HepG2 (cell line): ENCODE measurements around the gene PHKB. TPM values are rescaled to one million over a fixed set of nuclear protein-coding genes. Genes with fewer than 3 reads are reported as not detected.

ENCODE experiments used
- ARNT2 ChIP-seq: sonication (generic); formaldehyde crosslinking; IDR thresholded peaks from 2 replicates; pipeline ENCODE4 v1.8.0; 2022; ENCODE audit warnings: mild to moderate bottlenecking, low read depth, missing genetic modification reagents, moderate library complexity
- ATF6 ChIP-seq: sonication (generic); formaldehyde crosslinking; conservative IDR thresholded peaks from 2 replicates; pipeline ENCODE4 v1.4.0; 2020; ENCODE audit warnings: missing genetic modification reagents
- BRD4 ChIP-seq: sonication (generic); formaldehyde crosslinking; IDR thresholded peaks from 2 replicates; pipeline ENCODE4 v1.4.0; 2020; ENCODE audit warnings: missing genetic modification reagents
- DMAP1 ChIP-seq: IDR thresholded peaks from 2 replicates; pipeline ENCODE4 v1.6.1; 2016
- ELF1 ChIP-seq: sonication (generic); formaldehyde crosslinking; IDR thresholded peaks from 2 replicates; pipeline ENCODE4 v1.4.0; 2020; ENCODE audit warnings: missing genetic modification reagents
- GATA4 ChIP-seq: sonication (generic); IDR thresholded peaks from 2 replicates; pipeline ENCODE4 v1.6.1; 2016; ENCODE audit warnings: antibody characterized with exemption, low read depth, borderline replicate concordance
- HDAC2 ChIP-seq: sonication (generic); formaldehyde crosslinking; IDR thresholded peaks from 2 replicates; pipeline ENCODE4 v1.4.0; 2020; ENCODE audit warnings: missing genetic modification reagents
- LRRFIP1 ChIP-seq: sonication (generic); formaldehyde crosslinking; conservative IDR thresholded peaks from 2 replicates; pipeline ENCODE4 v1.4.0; 2020; ENCODE audit warnings: missing genetic modification reagents
- MLLT10 ChIP-seq: sonication (generic); formaldehyde crosslinking; IDR thresholded peaks from 2 replicates; pipeline ENCODE4 v1.4.0; 2020; ENCODE audit warnings: missing genetic modification reagents
- MZF1 ChIP-seq: sonication (generic); formaldehyde crosslinking; IDR thresholded peaks from 2 replicates; pipeline ENCODE4 v1.8.1; 2023; ENCODE audit warnings: mild to moderate bottlenecking, missing genetic modification reagents, borderline replicate concordance
- NFATC3 ChIP-seq: sonication (generic); formaldehyde crosslinking; IDR thresholded peaks from 2 replicates; pipeline ENCODE4 v1.5.1; 2020; ENCODE audit warnings: mild to moderate bottlenecking, missing genetic modification reagents
- NFIC ChIP-seq: IDR thresholded peaks from 2 replicates; pipeline ENCODE4 v1.6.1; 2012; ENCODE audit warnings: mild to moderate bottlenecking, low read length, inconsistent platforms
- NFKBIZ ChIP-seq: IDR thresholded peaks from 2 replicates; pipeline ENCODE4 v1.6.1; 2018; ENCODE audit warnings: missing genetic modification reagents, missing compliant biosample characterization
- NFYC ChIP-seq: IDR thresholded peaks from 2 replicates; pipeline ENCODE4 v1.6.1; 2016; ENCODE audit warnings: missing genetic modification reagents, missing compliant biosample characterization
- ONECUT2 ChIP-seq: sonication (generic); formaldehyde crosslinking; IDR thresholded peaks from 2 replicates; pipeline ENCODE4 v1.4.0; 2020; ENCODE audit warnings: missing genetic modification reagents
- PCBP1 ChIP-seq: fragments of 200-400 bp; formaldehyde crosslinking; IDR thresholded peaks from 2 replicates; pipeline ENCODE4 v1.6.1; 2017; ENCODE audit warnings: mild to moderate bottlenecking, low read depth, low read length, borderline replicate concordance
- RAD21 ChIP-seq: fragments of 450-650 bp; formaldehyde crosslinking; IDR thresholded peaks from 2 replicates; pipeline ENCODE4 v1.5.0; 2020; ENCODE audit warnings: mild to moderate bottlenecking
- REL ChIP-seq: sonication (generic); formaldehyde crosslinking; conservative IDR thresholded peaks from 2 replicates; pipeline ENCODE4 v1.8.0; 2022; ENCODE audit warnings: mild to moderate bottlenecking, missing genetic modification reagents, moderate library complexity
- SATB2 ChIP-seq: sonication (generic); formaldehyde crosslinking; IDR thresholded peaks from 2 replicates; pipeline ENCODE4 v1.5.0; 2020; ENCODE audit warnings: missing genetic modification reagents
- SP5 ChIP-seq: IDR thresholded peaks from 2 replicates; pipeline ENCODE4 v1.6.1; 2016; ENCODE audit warnings: low read depth, borderline replicate concordance
- TEAD2 ChIP-seq: sonication (generic); formaldehyde crosslinking; IDR thresholded peaks from 2 replicates; pipeline ENCODE4 v1.9.0; 2021; ENCODE audit warnings: missing genetic modification reagents
- TEAD3 ChIP-seq: optimal IDR thresholded peaks from 2 replicates; pipeline ENCODE3; 2016; ENCODE audit warnings: borderline replicate concordance
- ZBTB3 ChIP-seq: sonication (generic); formaldehyde crosslinking; IDR thresholded peaks from 2 replicates; pipeline ENCODE4 v1.4.0; 2020; ENCODE audit warnings: low read depth, mild to moderate bottlenecking, moderate library complexity, missing genetic modification reagents, borderline replicate concordance
- ZBTB8A ChIP-seq: sonication (generic); formaldehyde crosslinking; IDR thresholded peaks from 2 replicates; pipeline ENCODE4 v1.4.0; 2020; ENCODE audit warnings: mild to moderate bottlenecking, low read depth, missing genetic modification reagents, borderline replicate concordance
- ZNF138 ChIP-seq: sonication (generic); formaldehyde crosslinking; IDR thresholded peaks from 2 replicates; pipeline ENCODE4 v1.5.0; 2020; ENCODE audit warnings: mild to moderate bottlenecking, low read depth, missing genetic modification reagents
- ZNF276 ChIP-seq: sonication (generic); formaldehyde crosslinking; IDR thresholded peaks from 2 replicates; pipeline ENCODE4 v1.4.0; 2020; ENCODE audit warnings: mild to moderate bottlenecking, low read depth, missing genetic modification reagents
- ZNF678 ChIP-seq: sonication (generic); formaldehyde crosslinking; IDR thresholded peaks from 2 replicates; pipeline ENCODE4 v1.4.0; 2020; ENCODE audit warnings: mild to moderate bottlenecking, missing genetic modification reagents
- polyA plus RNA-seq, 8 experiments: library from polyadenylated mRNA; depleted of rRNA in 3 of 8; stranded (reverse) in 7 of 8; unstranded in 1 of 8; fragments of >200 nt; fragmentation: Illumina TruSeq in 4 of 8; extraction: Trizol in 4 of 8; gene quantifications; 2 replicates each; pipeline versions ENCODE4 v1.2.1 to v1.2.3, GENCODE V29; 2011 to 2016; ENCODE audit warnings: low read depth in 4 of 8, missing spikeins in 1 of 8, mixed read lengths in 1 of 8; ENCODE audit not compliant: insufficient read depth in 1 of 8
- total RNA-seq, 5 experiments: library from RNA; depleted of rRNA; stranded (reverse); fragments of >200 nt; fragmentation: Illumina TruSeq; extraction: Trizol; gene quantifications; 2 replicates each; pipeline ENCODE4 v1.2.3, GENCODE V29; 2016; ENCODE audit warnings: low read depth in 1 of 5

Gene PHKB
- total and polyA plus RNA-seq, 2 of the 13 experiments (the other 11 are each of a cell fraction or from before 2014, with no cell fraction given), result 66.0 to 80.8 TPM

GRCh38 chr16:47461598-47462266, 601 bp downstream of the PHKB start (continued):
- TF ChIP-seq RAD21 (no peak), ELF1 (CRISPR knock-in tag) (no peak), NFKBIZ (CRISPR knock-in tag) (no peak), HDAC2 (CRISPR knock-in tag) (peak; percentile 30; the same call in 1 of the 2 replicates), MLLT10 (CRISPR knock-in tag) (no peak), REL (CRISPR knock-in tag) (0 out of 2 replicates have a peak, but pooled peaks have one; percentile 19), TEAD3 (no peak), ZBTB3 (CRISPR knock-in tag) (no peak), LRRFIP1 (no peak), PCBP1 (no peak), NFATC3 (no peak), SP5 (CRISPR knock-in tag) (no peak), NFYC (CRISPR knock-in tag) (0 out of 2 replicates have a peak, but pooled peaks have one; percentile 12), ARNT2 (CRISPR knock-in tag) (no peak), ONECUT2 (CRISPR knock-in tag) (no peak), BRD4 (CRISPR knock-in tag) (no peak), GATA4 (0 out of 2 replicates have a peak, but pooled peaks have one; percentile 4), ZNF678 (no peak), ATF6 (CRISPR knock-in tag) (no peak), SATB2 (no peak), MZF1 (CRISPR knock-in tag) (no peak), ZBTB8A (no peak), ZNF138 (CRISPR knock-in tag) (no peak), NFIC (no peak), ZNF276 (CRISPR knock-in tag) (no peak), TEAD2 (CRISPR knock-in tag) (no peak), DMAP1 (CRISPR knock-in tag) (no peak)
